T-helper 2 cell treated with Interferon-gamma antibody and Interleukin-4, amounts not matched to agents 5 μg/mL and 100 μg/mL, for 36 hours (primary cell): ENCODE results near the gene TJP1.
"Not testable (repeated sequence)": the region's sequence is repeated elsewhere in the genome, so short reads cannot be mapped to it uniquely, and the experiment has no call there.

Source experiments
- DNase-seq: peaks from one replicate; pipeline ENCODE4 v3.0.0; 2021; ENCODE audit warnings: low spot score
- H3K27ac Mint-ChIP-seq: one replicate; pipeline ENCODE4 v1.8.0; 2021; ENCODE audit warnings: mild to moderate bottlenecking, mixed read lengths
- H3K27me3 Mint-ChIP-seq: one replicate; pipeline ENCODE4 v1.8.0; 2021; ENCODE audit warnings: low read depth, mixed read lengths
- H3K36me3 Mint-ChIP-seq: one replicate; pipeline ENCODE4 v1.8.0; 2021; ENCODE audit warnings: low read depth, mixed read lengths
- H3K4me1 Mint-ChIP-seq: one replicate; pipeline ENCODE4 v1.8.0; 2021; ENCODE audit warnings: low read depth, mixed read lengths
- H3K4me3 Mint-ChIP-seq: one replicate; pipeline ENCODE4 v1.8.0; 2022; ENCODE audit warnings: mild to moderate bottlenecking, moderate library complexity, mixed read lengths
- H3K9me3 Mint-ChIP-seq: one replicate; pipeline ENCODE4 v1.8.0; 2021; ENCODE audit warnings: mixed read lengths

TJP1 gene

GRCh38 chr15:29740692-29741311 is 81.5 kb downstream of the TJP1 start:
- Mint-ChIP-seq H3K27ac (no peak overlapping the region), H3K9me3 (no peaks in the 10 kb centered on the region), H3K4me1 (peaks cover 8% of the 10 kb centered on the region), H3K4me3 (no peak overlapping the region), H3K36me3 (no peaks in the 10 kb centered on the region), H3K27me3 (peaks cover 14% of the 10 kb centered on the region)
- DNase-seq: no peak

GRCh38 chr15:29736744-29737020 is 85.6 kb downstream of the TJP1 start:
- H3K4me3 Mint-ChIP-seq: no peak overlapping the region
- no peaks in the 10 kb centered on the region for H3K9me3 Mint-ChIP-seq
- H3K27me3 Mint-ChIP-seq: peaks cover 12% of the 10 kb centered on the region
- peaks cover 11% of the 10 kb centered on the region for H3K4me1 Mint-ChIP-seq
- no peak for DNase-seq
- no peaks in the 10 kb centered on the region for H3K36me3 Mint-ChIP-seq
- H3K27ac Mint-ChIP-seq: no peak overlapping the region

- peaks cover 12% of the 10 kb centered on the region for H3K27me3 Mint-ChIP-seq
- H3K4me1 Mint-ChIP-seq: peaks cover 11% of the 10 kb centered on the region
- no peaks in the 10 kb centered on the region for H3K9me3 Mint-ChIP-seq
- no peak overlapping the region for H3K27ac Mint-ChIP-seq
- H3K4me3 Mint-ChIP-seq: no peak overlapping the region
- H3K36me3 Mint-ChIP-seq: no peaks in the 10 kb centered on the region
- no peak for DNase-seq
Observed at GRCh38 chr15:29736012-29736743, 86.1 kb downstream of the TJP1 start.

- Mint-ChIP-seq H3K4me1 (peaks cover 11% of the 10 kb centered on the region), H3K9me3 (no peaks in the 10 kb centered on the region), H3K4me3 (no peak overlapping the region), H3K27ac (no peak overlapping the region), H3K27me3 (peaks cover 9% of the 10 kb centered on the region), H3K36me3 (no peaks in the 10 kb centered on the region)
- DNase-seq: no peak
Observed at GRCh38 chr15:29734917-29735572, 87.2 kb downstream of the TJP1 start.

- H3K36me3 Mint-ChIP-seq: no peaks in the 10 kb centered on the region
- no peak overlapping the region for H3K4me3 Mint-ChIP-seq
- no peak for DNase-seq
Observed at GRCh38 chr15:29731865-29732264, 90.4 kb downstream of the TJP1 start.

GRCh38 chr15:29730471-29730870 is 91.8 kb downstream of the TJP1 start:
- H3K27me3 Mint-ChIP-seq, H3K27ac Mint-ChIP-seq: not testable (repeated sequence)

More at GRCh38 chr15:29731865-29732264, 90.4 kb downstream of the TJP1 start:
- H3K27me3 Mint-ChIP-seq: peaks cover 7% of the 10 kb centered on the region
- peaks cover 11% of the 10 kb centered on the region for H3K4me1 Mint-ChIP-seq
- no peak overlapping the region for H3K27ac Mint-ChIP-seq
- H3K9me3 Mint-ChIP-seq: no peaks in the 10 kb centered on the region

GRCh38 chr15:29728418-29728817 is 93.8 kb downstream of the TJP1 start:
- no peak for DNase-seq
- Mint-ChIP-seq H3K9me3 (peaks cover 2% of the 10 kb centered on the region), H3K4me1 (no peaks in the 10 kb centered on the region), H3K4me3 (no peak overlapping the region), H3K36me3 (no peaks in the 10 kb centered on the region), H3K27me3 (peaks cover 1% of the 10 kb centered on the region), H3K27ac (no peak overlapping the region)

More at GRCh38 chr15:29730471-29730870, 91.8 kb downstream of the TJP1 start:
- DNase-seq, H3K9me3 Mint-ChIP-seq, H3K4me1 Mint-ChIP-seq, H3K4me3 Mint-ChIP-seq, H3K36me3 Mint-ChIP-seq: not testable (repeated sequence)

- Mint-ChIP-seq H3K27me3 (no peaks in the 10 kb centered on the region), H3K27ac (no peak overlapping the region), H3K9me3 (peaks cover 7% of the 10 kb centered on the region), H3K4me3 (no peak overlapping the region), H3K36me3 (no peaks in the 10 kb centered on the region), H3K4me1 (no peaks in the 10 kb centered on the region)
- DNase-seq: no peak
Observed at GRCh38 chr15:29727871-29728270, 94.4 kb downstream of the TJP1 start.

- no peak overlapping the region for H3K4me3 Mint-ChIP-seq
- no peak overlapping the region for H3K27ac Mint-ChIP-seq
- H3K27me3 Mint-ChIP-seq: no peaks in the 10 kb centered on the region
- no peaks in the 10 kb centered on the region for H3K4me1 Mint-ChIP-seq
- H3K9me3 Mint-ChIP-seq: peaks cover 20% of the 10 kb centered on the region
- no peaks in the 10 kb centered on the region for H3K36me3 Mint-ChIP-seq
- no peak for DNase-seq
Observed at GRCh38 chr15:29726553-29726952, 95.7 kb downstream of the TJP1 start.

GRCh38 chr15:29724026-29724425 is 98.2 kb downstream of the TJP1 start:
- Mint-ChIP-seq H3K9me3 (peaks cover 33% of the 10 kb centered on the region), H3K27me3 (no peaks in the 10 kb centered on the region), H3K27ac (no peak overlapping the region), H3K36me3 (no peaks in the 10 kb centered on the region), H3K4me3 (no peak overlapping the region), H3K4me1 (no peaks in the 10 kb centered on the region)
- no peak for DNase-seq

GRCh38 chr15:29713784-29714183 is 108.5 kb downstream of the TJP1 start:
- Mint-ChIP-seq H3K4me1 (no peaks in the 10 kb centered on the region), H3K9me3 (no peaks in the 10 kb centered on the region), H3K27me3 (no peaks in the 10 kb centered on the region), H3K4me3 (no peak overlapping the region), H3K36me3 (no peaks in the 10 kb centered on the region), H3K27ac (no peak overlapping the region)
- DNase-seq: no peak

GRCh38 chr15:29712149-29712885 is 110.0 kb downstream of the TJP1 start:
- H3K27ac Mint-ChIP-seq: no peak overlapping the region
- no peaks in the 10 kb centered on the region for H3K27me3 Mint-ChIP-seq
- H3K36me3 Mint-ChIP-seq: no peaks in the 10 kb centered on the region
- no peak for DNase-seq
- H3K4me1 Mint-ChIP-seq: no peaks in the 10 kb centered on the region
- no peak overlapping the region for H3K4me3 Mint-ChIP-seq
- H3K9me3 Mint-ChIP-seq: no peaks in the 10 kb centered on the region

- H3K36me3 Mint-ChIP-seq: no peaks in the 10 kb centered on the region
Observed at GRCh38 chr15:29711531-29711930, 110.7 kb downstream of the TJP1 start.

GRCh38 chr15:29708519-29708918 is 113.7 kb downstream of the TJP1 start:
- Mint-ChIP-seq H3K27me3 (no peaks in the 10 kb centered on the region), H3K36me3 (no peaks in the 10 kb centered on the region), H3K4me3 (no peak overlapping the region), H3K4me1 (no peaks in the 10 kb centered on the region), H3K27ac (no peak overlapping the region), H3K9me3 (no peaks in the 10 kb centered on the region)
- no peak for DNase-seq

More at GRCh38 chr15:29711531-29711930, 110.7 kb downstream of the TJP1 start:
- DNase-seq: no peak
- Mint-ChIP-seq H3K4me1 (no peaks in the 10 kb centered on the region), H3K4me3 (no peak overlapping the region), H3K27me3 (no peaks in the 10 kb centered on the region), H3K27ac (no peak overlapping the region), H3K9me3 (no peaks in the 10 kb centered on the region)
